NCI-H2107 (cell line): ENCODE results near the gene ANKRD33B.

Experiments used
- DNase-seq: peaks from one replicate; lab custom pipeline; 2025; lab: John Stamatoyannopoulos, UW

ANKRD33B gene

GRCh38 chr5:10579536-10580521 is 16.0 kb downstream of the ANKRD33B start:
- no peak for DNase-seq

DNA sequence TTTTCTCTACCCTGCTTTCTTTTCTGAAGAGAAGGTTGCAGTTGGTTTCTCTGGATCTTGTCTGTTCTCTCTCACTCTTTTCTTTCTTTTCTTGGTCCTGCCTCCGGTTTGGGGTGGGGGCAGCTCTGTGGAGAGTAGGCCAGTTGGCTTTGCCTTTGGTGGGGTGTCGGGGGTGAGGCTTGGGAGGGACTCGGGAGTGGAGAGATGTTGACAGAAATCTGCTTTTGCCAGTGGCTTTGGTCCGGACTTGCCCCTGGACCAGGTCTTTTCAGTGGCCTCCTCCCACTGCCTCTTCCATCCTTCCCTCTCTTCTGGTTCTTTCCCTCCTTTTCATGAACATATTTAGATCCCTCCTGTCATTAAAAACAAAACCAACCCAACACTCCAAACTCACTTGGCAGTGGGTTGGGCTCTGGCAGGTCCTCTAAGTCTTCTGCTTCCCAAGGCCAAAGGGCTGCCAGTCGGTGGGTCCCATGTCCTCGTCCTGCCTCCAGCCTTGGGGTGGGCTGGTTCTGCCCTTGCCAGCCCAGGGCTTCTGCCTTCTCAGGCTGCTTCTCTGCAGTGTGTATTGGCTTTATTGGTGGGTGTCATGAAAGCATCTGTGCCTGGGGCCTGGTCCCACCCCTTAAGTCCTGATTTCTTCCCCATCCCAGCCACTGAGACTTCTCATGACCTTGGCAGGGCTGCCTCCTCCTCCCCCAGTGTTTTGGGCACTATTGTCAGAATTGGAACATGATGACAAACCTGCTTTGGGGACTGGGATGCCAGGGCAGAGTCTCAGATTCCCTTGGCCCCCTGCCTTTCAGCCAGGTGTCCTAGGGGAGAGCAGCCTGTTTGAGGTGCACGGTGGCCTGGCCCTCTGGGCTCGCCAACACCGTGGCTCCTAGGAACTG is 16.9 kb downstream of the ANKRD33B start:
- DNase-seq, result no peak

DNA sequence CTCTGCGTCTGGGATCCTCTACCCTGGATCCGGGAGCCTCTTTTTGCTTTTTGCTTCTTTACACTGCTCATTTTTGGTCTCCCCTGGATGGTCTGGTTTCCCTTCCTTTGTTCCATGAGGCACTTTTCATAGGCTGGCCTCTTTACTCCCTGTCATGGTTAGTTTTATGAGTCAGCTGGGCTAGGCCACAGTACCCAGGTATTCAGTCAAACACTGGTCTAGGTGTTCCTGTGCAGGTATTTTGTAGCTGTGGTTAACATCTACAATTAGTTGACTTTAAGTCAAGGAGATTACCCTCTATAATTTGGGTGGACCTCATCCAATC is 17.5 kb downstream of the ANKRD33B start:
- no peak for DNase-seq

GRCh38 chr5:10581867-10582511 is 18.1 kb downstream of the ANKRD33B start:
- no peak for DNase-seq

- no peak for DNase-seq
These were observed 18.6 kb downstream of the ANKRD33B start for GRCh38 chr5:10582512-10582897.

DNA sequence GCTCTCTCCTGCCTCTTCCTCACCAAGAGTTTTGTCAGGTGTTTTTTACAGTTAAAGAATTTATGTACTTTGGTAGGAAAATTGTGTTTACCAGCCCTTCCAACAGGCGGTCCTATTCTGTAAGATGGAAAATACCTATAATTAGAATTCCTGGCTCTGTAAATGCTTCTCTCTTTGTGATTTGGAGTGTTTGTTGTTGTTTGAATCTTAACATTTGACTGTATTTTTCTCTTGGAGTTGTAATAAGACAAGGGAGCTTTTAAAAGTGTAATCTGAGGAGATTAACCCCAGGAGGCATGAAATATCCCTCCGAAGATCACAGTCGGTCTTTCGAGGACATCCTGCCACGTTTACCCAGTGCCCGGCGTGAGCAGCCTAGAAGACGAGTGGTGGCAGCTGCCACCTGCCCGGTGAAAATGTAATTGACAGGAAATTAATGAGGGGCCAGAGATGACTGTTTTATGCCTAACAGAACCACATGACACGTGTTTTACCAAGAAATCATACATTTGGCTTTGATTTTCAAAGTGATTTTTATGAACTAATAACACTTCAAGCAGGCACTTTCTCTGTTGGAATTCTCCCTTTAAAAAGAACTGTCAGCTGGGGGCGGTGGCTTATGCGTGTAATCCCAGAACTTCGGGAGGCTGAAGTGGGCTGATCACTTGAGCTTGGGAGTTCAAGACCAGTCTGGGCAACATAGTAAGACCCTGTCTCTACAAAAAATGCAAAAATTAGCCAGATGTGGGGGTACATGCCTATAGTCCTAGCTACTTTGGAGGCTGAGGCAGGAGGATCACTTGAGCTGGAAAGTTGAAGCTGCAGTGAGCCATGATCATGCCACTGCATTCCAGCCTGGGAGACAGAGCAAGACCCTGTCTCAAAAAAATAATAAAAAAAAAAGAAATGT is 20.0 kb downstream of the ANKRD33B start:
- no peak for DNase-seq

- DNase-seq, result no peak
These were observed 21.0 kb downstream of the ANKRD33B start for GRCh38 chr5:10584714-10585517.

GRCh38 chr5:10585518-10585915 is 21.6 kb downstream of the ANKRD33B start:
- no peak for DNase-seq

DNA sequence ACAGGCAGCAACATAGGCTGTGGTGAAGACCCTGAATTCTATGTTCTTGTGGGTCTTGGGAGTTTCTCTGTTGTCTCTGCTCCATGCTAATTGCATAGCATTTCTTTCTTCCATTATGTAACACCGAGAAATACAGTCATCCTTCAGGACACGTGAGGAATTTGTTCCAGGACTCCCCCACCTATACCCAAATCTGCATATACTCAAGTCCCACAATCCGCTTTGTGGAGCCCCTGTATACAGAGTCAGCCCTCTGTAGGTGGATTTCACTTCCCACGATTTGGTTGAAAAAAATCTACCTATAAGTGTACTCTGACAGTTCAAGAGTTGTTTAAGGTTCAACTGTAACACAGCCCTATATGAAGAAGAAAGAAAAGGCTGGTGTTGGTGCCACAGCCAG is 22.1 kb downstream of the ANKRD33B start:
- DNase-seq, result no peak

DNA sequence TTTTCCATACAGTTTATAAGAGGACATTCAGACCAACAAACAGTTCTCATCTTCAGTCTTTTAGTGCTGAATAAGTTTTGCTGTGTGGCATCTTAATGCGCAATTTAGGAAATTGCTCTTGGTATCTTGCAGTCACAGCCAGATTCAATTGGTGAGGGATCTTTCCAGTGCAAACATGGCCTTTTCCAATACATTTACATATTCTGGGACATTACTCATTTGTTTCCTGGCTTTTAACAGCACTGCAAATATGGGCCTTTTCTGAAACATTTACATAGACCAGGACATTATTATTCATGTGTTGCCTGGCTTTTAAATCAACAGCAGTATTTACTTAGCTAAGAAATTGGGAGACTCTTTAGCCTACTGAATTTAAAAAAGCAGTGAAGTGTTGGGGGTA is 22.7 kb downstream of the ANKRD33B start:
- DNase-seq, result no peak

- no peak for DNase-seq
These were observed 24.4 kb downstream of the ANKRD33B start for GRCh38 chr5:10588109-10588775.

GRCh38 chr5:10588779-10589447 is 25.0 kb downstream of the ANKRD33B start:
- no peak for DNase-seq

DNA sequence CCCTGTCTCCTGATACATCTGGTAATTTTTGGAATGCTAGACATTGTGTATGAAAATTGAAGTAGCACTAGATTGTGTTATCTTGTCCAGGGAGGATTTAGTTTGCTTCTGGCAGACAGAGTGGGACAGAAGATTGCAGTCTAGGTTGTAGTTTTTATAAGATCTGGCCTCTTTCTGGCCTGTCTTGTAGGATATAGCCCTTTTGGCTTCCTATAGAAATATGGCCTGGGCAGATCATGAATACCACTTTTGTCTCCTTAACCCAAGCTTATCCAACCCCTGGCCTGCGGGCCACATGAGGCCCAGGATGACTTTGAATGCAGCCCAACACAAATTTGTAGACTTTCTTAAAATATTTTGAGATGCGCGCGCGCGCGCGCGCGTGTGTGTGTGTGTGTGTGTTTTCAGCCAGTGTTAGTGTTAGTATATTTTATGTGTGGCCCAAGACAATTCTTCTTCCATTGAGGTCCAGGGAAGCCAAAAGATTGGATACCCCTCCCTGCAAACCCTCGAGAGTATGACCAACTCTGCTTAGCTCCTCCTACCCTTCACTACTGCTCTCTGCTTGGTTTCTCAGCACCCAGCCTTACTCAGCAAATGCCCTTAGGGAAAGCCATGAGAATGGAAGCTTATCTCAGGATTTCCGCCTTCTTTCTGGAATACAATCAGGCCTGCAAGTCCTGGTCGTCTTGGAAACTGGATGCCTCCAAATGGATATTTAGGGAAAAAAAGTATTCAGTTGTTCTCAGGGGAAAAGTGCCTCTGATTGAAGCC is 26.5 kb downstream of the ANKRD33B start:
- no peak for DNase-seq

DNA sequence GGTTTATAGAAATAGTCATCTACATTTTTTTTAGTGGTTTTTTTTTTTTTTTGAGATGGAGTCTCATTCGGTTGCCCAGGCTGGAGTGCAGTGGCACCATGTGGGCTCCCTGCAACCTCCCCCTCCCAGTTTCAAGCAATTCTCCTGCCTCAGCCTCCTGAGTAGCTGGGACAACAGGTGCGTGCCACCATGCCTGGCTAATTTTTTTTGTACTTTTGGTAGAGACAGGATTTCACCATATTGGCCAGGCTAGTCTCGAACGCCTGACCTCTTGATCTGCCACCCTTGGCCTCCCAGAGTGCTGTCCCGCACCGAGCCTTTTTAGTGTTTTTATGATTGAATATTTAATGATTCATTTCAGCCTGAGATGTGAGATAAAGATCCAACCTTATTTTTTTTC is 27.3 kb downstream of the ANKRD33B start:
- no peak for DNase-seq

DNA sequence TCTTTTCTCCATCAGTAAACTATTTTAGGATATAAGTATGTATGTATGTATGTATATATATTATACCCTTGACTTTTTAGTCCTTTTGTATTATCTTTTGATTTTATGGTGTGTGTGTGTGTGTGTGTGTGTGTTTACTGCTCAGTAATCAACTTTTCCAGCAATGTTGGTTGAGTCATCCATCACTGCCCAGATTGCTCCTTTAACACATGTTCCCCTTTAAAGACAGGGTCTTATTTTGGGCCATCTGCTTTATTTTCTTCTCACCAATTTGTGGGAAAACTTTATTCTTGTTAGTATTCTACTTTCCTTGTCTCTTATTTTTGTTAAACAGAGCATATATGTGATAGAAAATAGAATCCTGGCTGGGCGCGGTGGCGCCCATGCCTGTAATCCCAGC is 28.1 kb downstream of the ANKRD33B start:
- no peak for DNase-seq

- no peak for DNase-seq
These were observed 28.7 kb downstream of the ANKRD33B start for GRCh38 chr5:10592601-10593000.

DNA sequence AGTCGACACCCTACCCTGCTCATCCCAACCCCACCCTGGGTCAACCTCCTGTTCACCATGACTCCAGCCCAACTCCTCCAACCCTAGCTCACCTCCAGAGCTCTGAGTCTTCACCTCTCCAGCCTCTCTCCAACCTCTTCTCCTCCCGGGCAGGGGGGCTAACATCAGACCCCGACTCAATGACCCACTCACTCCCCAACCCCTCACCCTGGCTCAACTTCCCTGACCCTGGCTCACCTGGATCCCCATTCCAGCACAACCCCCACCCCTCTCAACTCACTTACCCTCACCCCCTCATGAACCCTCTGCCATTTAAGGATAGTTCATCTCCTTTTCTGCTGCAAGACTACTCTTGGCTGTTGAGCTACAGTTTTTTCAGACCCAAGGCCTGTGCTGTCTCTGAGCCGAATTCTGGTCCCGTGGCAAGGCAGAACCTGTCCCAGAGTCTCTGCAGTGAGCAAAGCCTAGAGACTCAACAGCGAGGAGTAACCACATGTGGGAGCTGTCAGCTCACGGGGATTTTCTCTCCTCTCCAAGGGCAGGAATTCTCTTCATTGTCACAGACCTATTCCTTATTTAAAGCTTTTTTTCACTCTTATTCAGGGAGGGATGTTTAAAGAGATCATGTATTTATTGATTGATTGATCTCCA is 29.8 kb downstream of the ANKRD33B start:
- no peak for DNase-seq

GRCh38 chr5:10594591-10595210 is 30.8 kb downstream of the ANKRD33B start:
- no peak for DNase-seq
